Measurements from ENCODE around the gene AIPL1.

DNA sequence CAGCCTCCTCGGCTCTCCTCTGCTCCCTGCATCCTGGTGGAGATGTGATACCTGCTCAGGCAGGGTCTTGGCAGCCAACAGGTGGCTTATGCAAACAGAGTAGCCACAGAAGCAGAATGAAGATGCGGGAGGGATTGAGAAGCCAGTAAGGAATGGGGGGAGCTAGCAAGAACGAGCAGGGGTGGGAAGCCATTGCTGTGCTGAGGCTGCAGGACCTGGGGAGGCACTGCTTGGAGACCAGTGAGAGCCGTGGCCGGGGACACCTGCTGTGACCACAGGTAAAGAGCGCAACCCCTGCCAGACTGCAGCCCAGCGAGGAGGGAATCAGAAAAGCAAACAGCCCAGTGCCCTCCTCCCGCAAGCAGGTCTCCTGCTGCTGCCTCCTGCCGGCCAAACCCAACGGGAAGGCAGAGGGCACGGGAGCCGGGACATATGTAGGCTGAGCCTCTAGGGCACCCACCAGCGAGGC is 14.7 kb downstream of the AIPL1 start:
- TF ChIP-seq, protein P1, sequence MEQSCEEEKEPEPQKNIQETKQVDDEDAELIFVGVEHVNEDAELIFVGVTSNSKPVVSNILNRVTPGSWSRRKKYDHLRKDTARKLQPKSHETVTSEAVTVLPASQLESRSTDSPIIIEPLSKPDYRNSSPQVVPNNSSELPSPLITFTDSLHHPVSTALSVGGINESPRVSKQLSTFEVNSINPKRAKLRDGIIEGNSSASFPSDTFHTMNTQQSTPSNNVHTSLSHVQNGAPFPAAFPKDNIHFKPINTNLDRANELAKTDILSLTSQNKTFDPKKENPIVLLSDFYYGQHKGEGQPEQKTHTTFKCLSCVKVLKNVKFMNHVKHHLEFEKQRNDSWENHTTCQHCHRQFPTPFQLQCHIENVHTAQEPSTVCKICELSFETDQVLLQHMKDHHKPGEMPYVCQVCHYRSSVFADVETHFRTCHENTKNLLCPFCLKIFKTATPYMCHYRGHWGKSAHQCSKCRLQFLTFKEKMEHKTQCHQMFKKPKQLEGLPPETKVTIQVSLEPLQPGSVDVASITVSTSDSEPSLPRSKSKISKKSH (CRISPR knock-in tag; IDR thresholded peaks at IDR 0.05; ENCODE audit: borderline replicate concordance), result no peak
- TF ChIP-seq RNF2 (conservative IDR thresholded peaks at IDR 0.05; ENCODE audit: low read depth) (no peak), CCAR2 (optimal IDR thresholded peaks at IDR 0.05; ENCODE audit: low read depth, low read length) (no peak), PBX2 (CRISPR knock-in tag; IDR thresholded peaks at IDR 0.05) (no peak), ZZZ3 (CRISPR knock-in tag; IDR thresholded peaks at IDR 0.05; ENCODE audit: borderline replicate concordance) (no peak), ARID3A (IDR thresholded peaks at IDR 0.05; ENCODE audit: low read depth, low read length) (no peak), THRA (CRISPR knock-in tag; IDR thresholded peaks at IDR 0.05; ENCODE audit: borderline replicate concordance) (no peak), MAFF (IDR thresholded peaks at IDR 0.05; ENCODE audit: low read depth, low read length) (no peak), ZNF138 (CRISPR knock-in tag; IDR thresholded peaks at IDR 0.05; ENCODE audit: low read depth) (no peak), ZNF333 (CRISPR knock-in tag; IDR thresholded peaks at IDR 0.05; ENCODE audit: borderline replicate concordance) (no peak)
- TF ChIP-seq, protein P2, sequence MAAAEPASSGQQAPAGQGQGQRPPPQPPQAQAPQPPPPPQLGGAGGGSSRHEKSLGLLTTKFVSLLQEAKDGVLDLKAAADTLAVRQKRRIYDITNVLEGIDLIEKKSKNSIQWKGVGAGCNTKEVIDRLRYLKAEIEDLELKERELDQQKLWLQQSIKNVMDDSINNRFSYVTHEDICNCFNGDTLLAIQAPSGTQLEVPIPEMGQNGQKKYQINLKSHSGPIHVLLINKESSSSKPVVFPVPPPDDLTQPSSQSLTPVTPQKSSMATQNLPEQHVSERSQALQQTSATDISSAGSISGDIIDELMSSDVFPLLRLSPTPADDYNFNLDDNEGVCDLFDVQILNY (CRISPR knock-in tag; conservative IDR thresholded peaks at IDR 0.05), result no peak
- TF ChIP-seq, protein P3, sequence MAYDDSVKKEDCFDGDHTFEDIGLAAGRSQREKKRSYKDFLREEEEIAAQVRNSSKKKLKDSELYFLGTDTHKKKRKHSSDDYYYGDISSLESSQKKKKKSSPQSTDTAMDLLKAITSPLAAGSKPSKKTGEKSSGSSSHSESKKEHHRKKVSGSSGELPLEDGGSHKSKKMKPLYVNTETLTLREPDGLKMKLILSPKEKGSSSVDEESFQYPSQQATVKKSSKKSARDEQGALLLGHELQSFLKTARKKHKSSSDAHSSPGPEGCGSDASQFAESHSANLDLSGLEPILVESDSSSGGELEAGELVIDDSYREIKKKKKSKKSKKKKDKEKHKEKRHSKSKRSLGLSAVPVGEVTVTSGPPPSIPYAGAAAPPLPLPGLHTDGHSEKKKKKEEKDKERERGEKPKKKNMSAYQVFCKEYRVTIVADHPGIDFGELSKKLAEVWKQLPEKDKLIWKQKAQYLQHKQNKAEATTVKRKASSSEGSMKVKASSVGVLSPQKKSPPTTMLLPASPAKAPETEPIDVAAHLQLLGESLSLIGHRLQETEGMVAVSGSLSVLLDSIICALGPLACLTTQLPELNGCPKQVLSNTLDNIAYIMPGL (CRISPR knock-in tag; IDR thresholded peaks at IDR 0.05; ENCODE audit: borderline replicate concordance in 1 of 2, low read depth in 1 of 2), result no peak
